GM21737 (cell line): ENCODE measurements around the gene RNF150.

Experiments used
- ATAC-seq: cut with Tn5 transposase; IDR thresholded peaks from one replicate; pipeline ENCODE4 v1.9.1; 2021; ENCODE audit warnings: mild to moderate bottlenecking, moderate library complexity; ENCODE audit not compliant: unreplicated experiment

RNF150 gene

DNA sequence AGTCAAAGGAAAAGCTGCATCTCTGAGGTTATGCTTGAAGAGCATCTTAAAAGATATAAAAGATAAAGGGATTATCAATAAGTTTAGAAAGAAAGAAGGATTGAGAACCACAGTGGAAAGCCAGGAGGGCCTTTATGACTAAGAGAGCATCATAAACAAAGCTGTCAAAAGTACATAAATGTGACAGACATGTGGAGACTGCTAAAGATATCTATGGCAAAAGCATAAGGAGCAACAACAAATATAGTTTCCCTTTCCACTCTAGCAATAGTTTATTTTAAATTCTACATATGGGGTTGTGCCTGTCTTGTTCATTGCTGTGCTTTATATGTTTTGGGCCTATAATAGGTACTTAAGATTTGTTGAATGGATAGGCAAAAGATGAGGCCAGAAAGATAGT, 97.3 kb downstream of the RNF150 start:
- ATAC-seq, result no peak

DNA sequence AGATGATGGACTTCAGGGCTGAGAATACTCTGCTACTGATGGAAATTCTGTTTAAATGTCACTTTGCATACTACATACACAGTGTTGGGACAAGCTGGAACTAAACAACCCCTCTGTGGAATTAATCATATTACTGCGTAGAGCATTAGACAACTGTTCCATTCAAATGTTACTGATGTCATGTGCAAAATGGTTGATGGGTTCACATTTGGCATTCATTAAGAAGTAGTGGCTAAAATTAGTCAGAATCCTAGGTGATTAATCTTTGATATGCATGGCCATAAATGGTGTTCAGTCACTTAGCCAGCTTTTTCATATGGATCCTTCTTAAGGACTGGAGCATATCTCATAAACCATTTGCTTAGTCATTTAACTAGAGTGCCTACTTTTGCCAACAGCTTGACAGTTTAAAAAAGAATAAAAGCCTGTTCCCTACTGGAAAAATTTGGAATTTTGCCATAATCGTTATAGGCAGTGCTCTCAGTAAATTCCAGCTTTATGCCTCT, 105.2 kb downstream of the RNF150 start:
- no peak for ATAC-seq

DNA sequence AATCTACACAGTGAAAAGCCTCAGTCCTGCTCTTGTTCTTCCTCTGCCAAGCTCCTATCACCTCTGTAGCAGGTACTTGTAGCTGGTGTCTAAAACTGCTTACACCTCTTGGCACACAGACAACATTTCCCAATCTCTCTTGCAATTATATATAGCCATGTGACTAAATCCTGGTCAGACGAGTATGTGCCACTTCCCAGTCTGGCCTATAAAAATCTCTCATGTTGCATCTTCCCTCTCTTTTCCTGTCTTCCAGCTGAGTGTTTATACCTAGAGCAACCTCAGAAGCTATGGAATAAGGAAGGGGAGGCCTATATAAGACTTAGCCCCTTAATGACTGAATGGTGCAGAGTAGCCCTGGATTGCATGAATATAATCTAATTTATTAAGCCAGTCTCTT, 105.8 kb downstream of the RNF150 start:
- ATAC-seq, result no peak

DNA sequence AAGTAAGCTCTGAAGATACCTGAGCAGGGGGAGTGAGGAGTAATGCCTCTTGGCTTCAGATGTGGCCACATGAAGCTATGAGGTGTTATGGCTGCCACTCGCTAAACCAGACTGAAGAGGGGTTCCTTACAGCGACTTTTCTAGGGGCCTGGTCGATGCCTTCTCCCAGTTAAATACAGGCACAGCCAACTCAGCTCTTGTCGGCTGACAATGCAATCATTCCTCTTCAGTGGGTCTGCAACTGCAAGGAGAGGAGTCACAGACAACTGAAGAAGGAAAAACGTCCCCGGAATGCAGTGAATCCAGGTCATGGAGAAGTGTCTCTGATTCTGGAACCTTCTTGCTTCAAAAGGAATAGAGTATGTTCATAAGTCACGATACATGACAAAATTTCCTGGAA, 106.4 kb downstream of the RNF150 start:
- no peak for ATAC-seq

DNA sequence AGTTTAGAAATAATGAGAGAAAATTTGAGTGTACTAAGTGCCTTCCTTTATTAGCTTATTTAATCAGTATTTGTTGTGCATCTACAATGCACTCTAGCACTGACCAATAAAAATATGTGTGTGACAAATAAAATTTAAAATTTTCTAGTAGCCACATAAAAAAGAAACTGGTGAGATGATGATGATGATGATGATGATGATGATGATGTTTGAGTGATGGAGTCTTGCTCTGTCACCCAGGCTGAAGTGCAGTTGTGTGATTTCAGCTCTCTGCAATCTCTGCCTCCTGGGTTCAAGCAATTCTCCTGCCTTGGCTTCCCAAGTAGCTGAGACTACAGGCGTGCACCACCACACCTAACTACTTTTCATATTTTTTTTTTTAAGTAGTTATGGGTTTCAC, 110.2 kb downstream of the RNF150 start:
- no peak for ATAC-seq

DNA sequence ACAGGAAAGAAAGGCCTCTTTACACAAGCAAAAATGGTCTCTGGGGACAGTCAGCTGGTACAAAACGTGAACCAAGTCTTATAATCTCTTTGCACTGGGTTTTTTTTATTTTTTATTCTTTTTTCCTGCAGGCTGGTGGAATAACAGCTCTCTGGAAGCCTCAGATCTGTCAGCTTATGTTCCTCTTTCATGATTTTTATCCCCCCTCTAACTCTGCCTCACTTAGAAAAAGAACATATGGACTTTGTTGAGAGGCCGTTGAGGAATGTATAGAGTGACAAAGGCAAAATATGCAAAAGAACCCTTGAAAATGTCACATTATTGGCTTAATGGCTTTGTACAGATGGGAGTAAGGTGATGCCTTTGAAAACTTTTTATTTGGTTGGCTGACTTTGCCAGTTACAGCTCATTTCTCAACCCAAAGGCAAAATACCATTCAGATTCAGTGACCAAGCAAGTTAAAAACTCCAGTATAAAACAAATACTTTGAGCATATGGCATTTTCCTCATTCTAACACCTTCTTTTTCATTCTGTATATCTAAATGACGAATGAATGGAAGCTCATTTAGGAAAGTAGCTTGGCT, 111.1 kb downstream of the RNF150 start:
- no peak for ATAC-seq

DNA sequence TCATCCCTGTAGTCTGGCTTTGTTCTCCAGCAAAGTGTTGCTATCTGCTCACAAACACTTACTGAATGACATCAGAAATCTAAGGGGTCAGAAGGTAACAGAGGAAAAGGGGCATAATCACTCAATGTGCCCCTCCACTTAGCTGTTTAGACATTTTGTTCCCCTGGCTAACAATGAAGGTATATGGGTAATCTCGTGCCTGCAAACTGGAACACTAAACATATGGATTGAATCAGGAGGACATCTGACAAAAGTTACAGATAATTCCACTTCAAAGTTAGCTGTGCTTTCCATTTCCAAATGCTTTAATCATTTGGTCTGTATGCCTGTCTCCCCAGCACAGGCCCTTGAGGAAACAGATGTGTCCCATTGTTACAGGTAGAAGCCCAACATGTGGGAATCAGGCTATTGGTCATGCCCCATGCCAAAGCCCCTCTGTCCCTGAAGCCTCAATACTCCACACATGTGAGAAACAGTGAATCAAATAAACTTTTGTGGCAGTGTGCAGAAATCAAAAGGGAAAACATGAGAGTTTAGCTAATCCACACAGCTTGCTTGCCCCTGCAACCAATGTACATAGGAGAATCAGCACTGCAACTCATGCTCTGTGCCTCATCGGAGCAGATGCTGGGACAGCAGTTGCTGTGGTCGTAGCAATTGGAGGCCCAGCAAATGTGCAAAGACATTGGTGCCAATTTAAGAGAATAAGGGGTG, 111.7 kb downstream of the RNF150 start:
- ATAC-seq, result no peak

DNA sequence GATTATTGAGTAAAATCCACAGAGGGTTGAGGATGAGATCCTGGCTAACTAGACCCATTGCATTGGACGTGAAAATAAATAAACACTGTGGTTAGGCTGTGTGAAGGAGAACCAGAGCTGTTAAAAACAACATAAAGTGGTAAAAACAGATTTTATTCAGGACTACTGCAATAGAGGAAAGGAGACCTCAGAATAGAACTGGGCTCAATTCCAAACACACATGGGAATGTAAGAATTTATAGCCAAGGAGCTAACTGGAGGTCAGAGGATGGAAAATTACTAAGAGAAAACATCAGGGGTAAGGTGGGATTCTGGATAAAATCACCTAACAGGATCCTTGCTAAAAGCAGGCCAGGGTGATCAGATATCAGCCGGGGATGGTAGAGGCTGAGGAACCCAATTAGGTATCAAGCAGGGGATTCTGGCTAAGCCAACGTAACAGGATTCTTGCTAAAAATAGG, 112.4 kb downstream of the RNF150 start:
- no peak for ATAC-seq

DNA sequence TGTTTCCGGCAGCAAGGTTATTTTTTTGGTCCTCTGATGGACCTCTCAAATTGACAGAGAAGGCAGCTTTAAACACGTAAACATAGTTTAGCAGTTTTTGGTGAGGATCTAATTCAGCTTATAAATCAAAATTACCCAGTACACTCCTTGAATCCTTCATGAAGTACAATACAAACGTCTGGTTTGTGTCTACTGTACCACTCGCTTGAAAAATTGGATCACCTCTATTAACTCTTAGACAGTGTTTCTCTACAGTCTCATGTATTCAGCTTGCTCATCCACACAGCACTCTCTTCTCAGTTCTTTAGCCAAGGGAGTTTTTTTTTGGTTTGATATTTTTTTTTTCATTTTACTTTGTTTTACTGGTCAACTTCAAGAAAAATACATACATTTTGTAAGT, 113.5 kb downstream of the RNF150 start:
- no peak for ATAC-seq

DNA sequence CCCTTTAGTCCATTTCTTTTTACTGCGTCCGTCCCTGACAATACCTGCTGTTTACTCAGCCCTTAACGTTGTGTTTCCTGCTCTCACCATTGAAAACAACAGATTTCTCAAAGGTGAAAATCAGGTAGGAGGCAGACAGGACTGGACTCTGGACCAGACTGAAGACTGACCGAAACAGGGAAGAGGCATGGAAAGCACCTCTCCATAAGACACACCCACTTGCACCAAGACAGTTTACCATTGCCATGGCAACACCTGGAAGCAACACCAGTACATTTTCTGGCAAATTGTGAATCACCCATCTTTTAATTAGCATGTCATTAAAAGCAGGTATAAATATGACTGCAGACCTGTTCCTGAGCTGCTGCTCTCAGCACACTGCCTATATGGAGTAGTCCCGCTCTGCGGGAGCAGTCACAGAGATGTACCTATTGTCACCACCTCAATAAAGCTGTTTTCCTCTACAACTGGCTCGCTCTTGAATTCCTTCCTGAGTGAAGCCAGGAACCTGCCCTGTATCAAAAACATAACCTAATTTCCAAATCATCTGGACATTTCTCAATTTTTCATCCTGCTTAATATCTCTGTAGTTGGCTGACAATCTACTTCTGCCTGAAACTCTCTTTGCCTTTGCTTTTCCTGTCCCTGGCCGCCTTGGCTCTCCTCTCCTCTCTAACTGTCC, 117.0 kb downstream of the RNF150 start:
- no peak for ATAC-seq

DNA sequence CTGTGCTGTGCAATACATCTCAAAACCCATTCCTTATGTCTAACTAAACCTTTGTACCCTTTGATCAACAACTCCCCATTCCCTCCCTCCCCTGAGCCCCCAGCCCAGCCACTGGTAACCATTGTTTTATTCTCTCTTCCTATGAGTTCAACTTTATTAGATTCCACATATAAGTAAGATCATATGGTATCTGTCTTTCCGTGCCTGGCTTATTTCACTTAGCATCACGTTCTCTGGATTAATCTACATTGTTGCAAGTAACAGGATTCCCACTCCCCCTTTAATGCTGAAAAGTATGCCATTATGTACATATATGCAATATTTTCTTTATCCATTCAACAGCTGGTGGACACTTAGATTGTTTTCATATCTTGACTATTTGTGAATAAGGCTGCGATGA, 119.4 kb downstream of the RNF150 start:
- ATAC-seq, result no peak

DNA sequence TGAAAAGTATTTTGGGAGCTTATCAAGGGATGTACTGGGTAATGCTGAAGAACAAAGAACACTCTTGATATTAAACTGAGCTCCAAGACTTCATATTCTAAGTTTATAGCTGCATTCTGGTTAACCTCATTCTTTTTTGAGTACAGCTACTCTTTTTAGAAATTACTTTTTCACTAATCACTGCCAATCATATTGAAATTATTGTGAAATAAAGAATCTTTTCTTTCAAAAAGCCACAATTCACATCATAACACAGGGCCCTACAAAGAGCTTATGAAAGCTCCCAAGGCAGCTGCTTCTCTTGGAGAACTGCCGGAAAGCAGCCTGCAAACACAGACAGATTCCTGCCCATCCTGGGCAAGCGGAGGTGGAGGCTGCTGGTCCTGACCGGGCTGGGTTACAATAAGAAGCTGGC, 121.4 kb downstream of the RNF150 start:
- ATAC-seq, result no peak

DNA sequence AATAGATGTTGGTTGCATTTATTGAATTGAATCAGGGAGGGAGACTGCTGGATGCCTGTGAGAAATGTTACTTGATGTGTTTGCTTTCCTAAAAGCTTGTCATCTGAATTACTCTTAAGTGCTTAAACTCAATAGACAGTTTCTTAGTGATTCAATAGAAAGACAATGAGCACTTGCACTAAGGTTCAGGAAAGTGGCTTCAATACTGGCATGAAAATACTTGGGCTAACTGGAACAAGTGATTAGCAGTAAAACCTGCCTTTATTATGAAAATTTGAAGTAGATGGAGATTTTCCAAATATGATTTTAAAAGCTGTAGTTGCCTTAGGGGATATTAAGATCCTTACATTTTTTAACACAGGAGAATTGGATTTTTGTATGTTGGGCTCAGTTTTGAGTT, 123.3 kb downstream of the RNF150 start:
- ATAC-seq, result no peak

DNA sequence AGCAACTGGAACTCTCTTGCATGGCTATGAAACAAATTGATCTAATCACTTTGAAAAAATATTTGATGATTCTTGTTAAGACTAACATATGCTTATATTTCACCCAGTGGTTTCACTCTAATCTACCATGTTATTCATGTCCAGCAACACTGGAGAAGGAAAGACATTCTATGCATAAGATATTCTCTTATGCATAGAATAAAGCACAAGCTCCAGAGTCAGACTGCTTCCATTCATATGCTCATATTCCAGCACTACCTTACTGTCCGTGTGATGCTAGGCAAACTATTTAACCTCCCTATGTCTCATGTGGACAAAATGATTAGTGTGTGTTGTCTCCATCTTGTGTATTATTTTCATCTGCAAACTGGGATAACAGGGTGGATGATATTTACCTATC, 124.1 kb downstream of the RNF150 start:
- no peak for ATAC-seq

DNA sequence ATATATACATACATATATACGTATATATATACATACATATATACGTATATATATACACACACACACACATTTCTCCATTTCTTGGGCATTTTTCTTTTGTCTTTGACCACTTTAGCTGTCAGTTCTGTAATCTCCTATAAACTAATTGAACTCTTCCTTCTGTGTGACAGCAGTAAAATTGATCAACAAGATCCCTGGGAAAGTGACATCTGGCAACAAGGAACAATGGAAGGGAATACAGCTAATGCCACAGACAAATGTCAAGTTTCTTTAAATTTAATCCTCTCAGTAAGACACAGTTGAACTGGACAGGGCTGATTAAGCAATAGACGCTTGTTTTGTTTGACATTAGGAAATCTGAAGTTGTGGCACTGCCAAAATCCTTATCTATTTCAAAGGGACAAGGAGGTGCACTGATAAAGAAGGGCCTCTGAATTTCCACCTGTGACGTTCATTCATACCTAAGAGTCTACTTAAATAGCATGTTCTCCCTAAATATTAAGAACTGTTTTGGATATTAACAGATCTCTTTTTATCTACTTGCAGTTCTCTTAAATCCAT, 126.9 kb downstream of the RNF150 start:
- ATAC-seq, result no peak

DNA sequence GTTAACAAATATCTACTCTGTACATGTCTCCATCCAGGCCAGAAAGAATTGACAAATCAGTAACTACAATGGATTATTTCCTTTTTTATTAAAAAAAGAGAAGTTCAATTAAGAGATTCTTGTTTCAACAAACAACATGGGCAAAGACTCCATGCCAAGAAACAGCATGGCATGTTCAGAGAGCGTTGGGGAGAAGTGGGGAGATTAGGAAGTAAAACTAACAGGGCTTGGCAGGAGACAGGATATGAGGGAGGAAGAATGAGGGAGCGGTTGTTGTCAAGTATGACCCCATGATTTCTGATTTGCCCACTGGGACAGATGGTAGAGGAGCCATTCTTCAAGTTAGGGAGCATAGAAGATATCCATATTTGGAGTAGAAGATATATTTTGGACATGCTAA, 128.4 kb downstream of the RNF150 start:
- no peak for ATAC-seq

DNA sequence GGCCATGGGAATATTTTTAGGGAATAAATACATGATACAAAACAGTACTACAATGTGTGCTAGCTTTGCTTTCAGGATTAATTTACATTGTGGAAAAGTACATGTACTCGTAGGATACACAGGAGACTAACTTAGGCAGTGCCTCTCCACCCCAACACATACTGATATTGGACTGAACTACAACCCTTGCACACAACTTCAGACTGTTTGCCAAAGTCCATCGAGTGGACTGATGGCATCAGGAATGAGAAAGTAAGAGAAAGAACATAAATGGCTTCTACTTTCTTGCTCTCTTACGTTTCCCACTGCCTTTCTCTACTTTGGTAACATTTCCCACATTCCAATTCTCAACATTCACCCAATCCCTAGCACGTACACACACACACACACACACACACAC, 130.1 kb downstream of the RNF150 start:
- no peak for ATAC-seq

DNA sequence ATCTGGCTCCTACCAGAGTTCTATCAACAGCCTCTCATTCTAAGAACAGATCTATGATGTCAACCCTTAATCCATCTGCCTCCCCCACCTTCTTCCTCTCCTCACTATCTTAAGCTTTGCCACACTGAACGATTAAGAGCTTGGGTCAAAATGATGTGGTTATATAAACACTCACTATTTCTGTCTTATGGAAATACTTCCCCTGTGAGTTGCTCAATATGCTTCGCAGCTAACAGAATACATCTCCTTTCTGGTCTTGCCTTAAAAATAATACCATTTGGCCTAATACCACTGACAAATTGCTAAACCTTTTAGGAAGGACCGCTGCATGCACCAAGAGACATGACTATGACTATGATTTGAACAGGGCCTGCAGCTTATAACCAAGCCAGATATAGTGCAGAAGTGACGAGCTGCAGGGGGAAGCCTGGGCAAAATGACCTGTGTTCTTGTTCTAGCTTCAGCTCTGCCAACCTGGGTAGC, 130.9 kb downstream of the RNF150 start:
- ATAC-seq, result no peak

DNA sequence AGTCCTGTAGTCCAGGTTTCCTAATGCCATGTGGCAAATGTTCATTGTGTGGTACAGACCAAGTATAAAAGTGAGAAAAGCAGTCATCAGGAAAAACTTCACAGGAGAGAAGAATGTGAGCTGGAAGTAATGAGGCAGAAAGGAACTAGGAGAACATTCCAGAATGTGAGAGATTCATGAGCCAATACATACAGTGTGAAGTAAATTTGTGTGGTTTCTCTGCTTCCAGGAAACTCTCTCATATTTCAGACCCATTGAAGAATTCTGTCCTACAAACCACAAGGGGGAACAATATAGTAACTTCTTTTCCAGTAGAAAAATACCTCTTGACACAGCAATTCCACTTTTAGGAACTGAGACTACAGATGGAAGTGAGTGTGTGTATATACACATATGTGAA, 136.5 kb downstream of the RNF150 start:
- ATAC-seq, result no peak

DNA sequence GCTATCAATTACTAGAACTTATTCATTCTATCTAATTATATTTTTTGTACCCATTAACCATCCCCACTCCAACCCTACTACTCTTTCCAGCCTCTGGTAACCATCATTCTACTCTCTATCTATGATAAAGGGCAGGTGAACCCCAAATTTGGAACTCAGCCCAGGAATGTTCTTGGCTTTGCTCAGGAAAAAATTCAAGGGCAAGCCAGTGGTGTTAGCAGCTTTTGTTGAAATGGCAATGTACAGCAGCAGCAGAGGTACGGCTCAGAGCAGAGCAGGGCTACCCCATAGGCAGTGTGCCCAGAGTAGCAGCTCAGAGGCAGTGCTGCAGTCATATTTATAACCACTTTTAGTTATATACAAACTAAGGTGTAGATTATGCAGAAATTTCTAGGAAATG, 138.2 kb downstream of the RNF150 start:
- ATAC-seq, result no peak

DNA sequence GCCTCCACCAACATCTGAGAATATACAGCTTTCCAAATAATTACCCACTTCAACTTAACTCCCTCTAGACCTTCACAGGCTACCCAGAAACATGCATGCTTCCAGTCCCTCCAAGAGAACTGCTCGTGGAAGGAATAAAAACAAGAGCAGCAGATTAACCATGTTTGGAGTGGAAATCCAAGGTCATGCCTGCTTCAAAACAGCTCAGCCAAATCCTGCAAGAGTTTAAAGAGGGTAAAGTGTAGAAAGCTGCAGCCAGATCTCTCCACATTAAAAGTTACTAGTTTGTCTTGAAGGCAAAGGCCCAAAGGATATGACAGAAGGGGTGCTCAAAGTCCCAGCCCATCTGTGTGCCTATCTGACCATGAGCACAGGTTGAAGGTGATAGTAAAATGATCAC, 139.3 kb downstream of the RNF150 start:
- ATAC-seq, result no peak

DNA sequence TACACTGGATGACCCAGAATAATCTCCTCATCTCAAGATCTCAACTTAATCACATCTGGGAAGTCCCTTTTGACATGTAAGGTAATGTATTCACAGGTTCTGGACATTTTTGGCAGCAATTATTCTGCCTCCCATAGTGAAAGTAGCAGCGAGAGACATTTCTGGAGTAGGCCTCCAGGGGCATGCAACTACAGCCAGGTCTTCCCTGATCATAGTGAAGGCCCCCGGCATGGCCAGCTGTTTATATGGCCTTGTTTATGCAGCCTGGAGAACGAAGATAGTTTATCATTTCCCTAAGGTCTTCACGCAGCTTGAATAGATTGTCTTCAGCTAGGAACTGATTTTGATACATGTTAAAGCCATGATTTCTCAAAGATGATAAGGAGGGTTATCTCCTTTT, 139.9 kb downstream of the RNF150 start:
- no peak for ATAC-seq
